GM12872 (cell line): ENCODE data around the gene CSF1R.

Source experiments
- TF ChIP-seq, protein P1 (sequence below): IDR thresholded peaks from 3 replicates; pipeline ENCODE4 v1.5.1; 2011; ENCODE audit warnings: low read depth, mild to moderate bottlenecking, low read length, moderate library complexity; ENCODE audit not compliant: insufficient read depth

The CSF1R gene

GRCh38 chr5:150130493-150130922 is 44.2 kb upstream of the CSF1R start:
- TF ChIP-seq, protein P1, sequence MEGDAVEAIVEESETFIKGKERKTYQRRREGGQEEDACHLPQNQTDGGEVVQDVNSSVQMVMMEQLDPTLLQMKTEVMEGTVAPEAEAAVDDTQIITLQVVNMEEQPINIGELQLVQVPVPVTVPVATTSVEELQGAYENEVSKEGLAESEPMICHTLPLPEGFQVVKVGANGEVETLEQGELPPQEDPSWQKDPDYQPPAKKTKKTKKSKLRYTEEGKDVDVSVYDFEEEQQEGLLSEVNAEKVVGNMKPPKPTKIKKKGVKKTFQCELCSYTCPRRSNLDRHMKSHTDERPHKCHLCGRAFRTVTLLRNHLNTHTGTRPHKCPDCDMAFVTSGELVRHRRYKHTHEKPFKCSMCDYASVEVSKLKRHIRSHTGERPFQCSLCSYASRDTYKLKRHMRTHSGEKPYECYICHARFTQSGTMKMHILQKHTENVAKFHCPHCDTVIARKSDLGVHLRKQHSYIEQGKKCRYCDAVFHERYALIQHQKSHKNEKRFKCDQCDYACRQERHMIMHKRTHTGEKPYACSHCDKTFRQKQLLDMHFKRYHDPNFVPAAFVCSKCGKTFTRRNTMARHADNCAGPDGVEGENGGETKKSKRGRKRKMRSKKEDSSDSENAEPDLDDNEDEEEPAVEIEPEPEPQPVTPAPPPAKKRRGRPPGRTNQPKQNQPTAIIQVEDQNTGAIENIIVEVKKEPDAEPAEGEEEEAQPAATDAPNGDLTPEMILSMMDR, result no peak

GRCh38 chr5:150129813-150130492 is 43.6 kb upstream of the CSF1R start:
- TF ChIP-seq, protein P1, result peak; percentile 95

- TF ChIP-seq, protein P1, result no peak
These were observed 43.1 kb upstream of the CSF1R start for GRCh38 chr5:150129454-150129812.

- TF ChIP-seq, protein P1, result no peak
These were observed 40.5 kb upstream of the CSF1R start for GRCh38 chr5:150126921-150127265.

DNA sequence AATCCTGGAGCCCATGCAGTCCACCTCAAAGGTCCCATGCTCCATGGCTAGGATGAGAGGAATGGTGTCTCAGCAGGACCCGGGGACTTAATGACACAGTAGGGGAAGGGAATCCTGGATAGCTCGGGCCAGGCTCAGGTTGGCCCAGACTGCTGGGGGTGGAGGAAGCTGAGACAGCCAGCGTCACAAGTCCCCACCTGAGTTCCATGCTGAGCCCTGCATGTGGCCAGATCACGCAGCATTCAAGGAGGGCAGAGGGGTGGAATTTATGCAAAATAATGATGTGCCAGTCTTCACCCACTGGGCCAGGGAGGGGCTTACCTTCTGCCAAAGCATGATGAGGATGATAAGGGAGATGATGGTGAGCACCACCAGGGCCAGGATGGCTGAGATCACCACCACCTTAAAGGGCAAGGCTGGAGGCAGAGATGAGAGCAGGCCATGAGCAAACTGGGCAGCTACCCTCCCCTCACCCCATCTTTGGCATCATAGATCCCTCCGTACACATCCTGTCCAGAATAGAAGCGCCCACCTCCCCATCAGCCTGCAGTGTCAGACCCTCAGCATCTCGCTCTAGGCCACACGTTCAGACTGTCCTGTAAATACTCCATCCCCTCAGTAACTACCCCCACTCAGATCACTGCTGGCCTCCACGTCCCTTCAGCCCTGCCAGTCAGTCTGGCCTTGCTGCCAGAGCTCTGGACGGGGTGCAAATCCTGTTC is 40.0 kb upstream of the CSF1R start:
- TF ChIP-seq, protein P1, result no peak

- TF ChIP-seq, protein P1, result no peak
These were observed 39.0 kb upstream of the CSF1R start for GRCh38 chr5:150125334-150125733.

DNA sequence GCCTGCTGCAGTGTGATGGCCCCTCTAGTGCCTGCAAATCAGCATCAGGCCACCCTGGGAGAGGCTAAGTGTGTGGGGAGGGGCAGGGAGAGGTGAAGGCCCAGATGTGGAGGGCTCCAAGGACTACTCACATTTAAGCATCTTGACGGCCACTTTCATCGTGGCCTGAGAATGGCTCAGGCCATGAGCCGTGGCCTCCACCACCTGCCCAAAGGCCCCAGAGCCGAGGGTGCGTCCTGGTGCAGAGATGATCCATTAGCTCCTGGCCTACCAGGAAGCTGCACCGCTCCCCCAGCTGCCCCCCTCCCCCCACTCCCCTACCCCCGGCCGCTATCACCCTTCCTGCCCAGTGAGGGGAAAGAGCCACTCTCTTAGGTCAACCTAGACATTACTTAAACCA is 38.2 kb upstream of the CSF1R start:
- TF ChIP-seq, protein P1, result no peak
